ENCODE data around the gene LPCAT3.

The LPCAT3 gene

GRCh38 chr12:6965026-6965661 lies 53.1 kb downstream of the LPCAT3 start (continued):
- TF ChIP-seq ZNF148 (tag by site-specific recombination; IDR thresholded peaks at IDR 0.05; ENCODE audit: borderline replicate concordance), result no peak
- TF ChIP-seq PRDM1 (tag by site-specific recombination; IDR thresholded peaks at IDR 0.05), result no peak
- peak; percentile 25; the same call in 1 of the 2 replicates for TF ChIP-seq SP3 (tag by site-specific recombination; IDR thresholded peaks at IDR 0.05)
- no peak for TF ChIP-seq ZNF571 (tag by site-specific recombination; IDR thresholded peaks at IDR 0.05)
- 0 out of 2 replicates have a peak, but pooled peaks have one; percentile 35 for TF ChIP-seq ZNF391 (tag by site-specific recombination; IDR thresholded peaks at IDR 0.05; ENCODE audit: borderline replicate concordance, low read depth)
- TF ChIP-seq GFI1B (tag by site-specific recombination; IDR thresholded peaks at IDR 0.05), result peak; percentile 50; the same call in 1 of the 2 replicates
- TF ChIP-seq ZNF292 (tag by site-specific recombination; IDR thresholded peaks at IDR 0.05; ENCODE audit: borderline replicate concordance, low read depth), result no peak
- peak; percentile 58; the same call in 1 of the 2 replicates for TF ChIP-seq KLF8 (tag by site-specific recombination; IDR thresholded peaks at IDR 0.05)
- TF ChIP-seq ATF2 (tag by site-specific recombination; IDR thresholded peaks at IDR 0.05; ENCODE audit: low read depth), result no peak
- TF ChIP-seq ZNF488 (tag by site-specific recombination; IDR thresholded peaks at IDR 0.05), result no peak
- TF ChIP-seq ZNF324 (tag by site-specific recombination; IDR thresholded peaks at IDR 0.05), result no peak
- TF ChIP-seq ZNF335 (tag by site-specific recombination; conservative IDR thresholded peaks at IDR 0.05), result peak; percentile 89
- peak; percentile 69 for TF ChIP-seq ZNF654 (tag by site-specific recombination; IDR thresholded peaks at IDR 0.05; ENCODE audit: low read depth)
- no peak for TF ChIP-seq ZNF549 (tag by site-specific recombination; IDR thresholded peaks at IDR 0.05)
- no peak for TF ChIP-seq ZNF211 (tag by site-specific recombination; IDR thresholded peaks at IDR 0.05; ENCODE audit: low read depth)
- 0 out of 2 replicates have a peak, but pooled peaks have one; percentile 16 for TF ChIP-seq ZBTB11 (tag by site-specific recombination; conservative IDR thresholded peaks at IDR 0.05; ENCODE audit: low read depth)
- peak; percentile 34; the same call in 1 of the 2 replicates for TF ChIP-seq ZNF600 (tag by site-specific recombination; IDR thresholded peaks at IDR 0.05)
- TF ChIP-seq IKZF3 (tag by site-specific recombination; IDR thresholded peaks at IDR 0.05), result peak; percentile 70
- peak; percentile 66; the same call in 1 of the 2 replicates for TF ChIP-seq ZNF24 (tag by site-specific recombination; IDR thresholded peaks at IDR 0.05)
- no peak for TF ChIP-seq ZBTB6 (tag by site-specific recombination; IDR thresholded peaks at IDR 0.05)
- TF ChIP-seq ZNF10 (tag by site-specific recombination; IDR thresholded peaks at IDR 0.05), result no peak
- TF ChIP-seq ZNF518A (tag by site-specific recombination; conservative IDR thresholded peaks at IDR 0.05; ENCODE audit: low read depth), result no peak

Data from HEK293 (cell line).